Peyer's patch (tissue), 4 donors: Measurements from ENCODE around the gene SMG7. TPM values are rescaled to one million over a fixed set of nuclear protein-coding genes. Genes with fewer than 3 reads are reported as not detected.

Experiments used
- DNase-seq, 3 donors: peaks; one replicate each; pipeline ENCODE4 v3.0.0-alpha.2; 2017 to 2019
- H3K27ac ChIP-seq, 4 donors: fragments of 200-600 bp; sonication (generic); one replicate each; pipeline ENCODE4 v1.5.1; 2016 to 2019
- H3K27me3 ChIP-seq, 2 donors: fragments of 200-600 bp; sonication (generic); one replicate each; pipeline ENCODE4 v1.5.1; 2019
- H3K36me3 ChIP-seq, 3 donors: fragments of 200-600 bp; sonication (generic); one replicate each; pipeline ENCODE4 v1.5.1; 2016 to 2019
- H3K4me1 ChIP-seq, 4 donors: fragments of 200-600 bp; sonication (generic); one replicate each; pipeline ENCODE4 v1.5.1; 2016 to 2019
- H3K4me3 ChIP-seq, 4 donors: fragments of 200-600 bp; sonication (generic); 1 replicate in 3 of 4; 2 replicates in 1 of 4; pipeline ENCODE4 v1.5.1; 2016 to 2019; ENCODE audit warnings: mild to moderate bottlenecking in 1 of 4
- H3K9me3 ChIP-seq, 4 donors: fragments of 200-600 bp; sonication (generic); one replicate each; pipeline ENCODE4 v1.5.1; 2016 to 2019; ENCODE audit warnings: mild to moderate bottlenecking in 1 of 4
- CTCF ChIP-seq, 6 experiments: fragments of 450-650 bp in 4 of 6; fragments of 200-600 bp in 2 of 6; sonication (generic) in 1 of 6; IDR thresholded peaks; one replicate each; pipeline ENCODE4 v1.5.1; 2017 to 2019; ENCODE audit warnings: antibody characterized with exemption in 6 of 6, mild to moderate bottlenecking in 3 of 6, moderate library complexity in 1 of 6
- POLR2A ChIP-seq, 2 donors: fragments of 450-650 bp; IDR thresholded peaks; one replicate each; pipeline ENCODE4 v1.5.1; 2017; ENCODE audit warnings: antibody characterized with exemption in 2 of 2, mild to moderate bottlenecking in 2 of 2, moderate library complexity in 2 of 2
- total RNA-seq, 4 donors: library from RNA; depleted of rRNA; stranded (reverse); fragments of >200 nt; gene quantifications; one replicate each; pipeline ENCODE4 v1.1.0, GENCODE V29; 2016

The SMG7 gene
- total RNA-seq, 4 donors from 2014 or later, result 46.2 to 72.7 (median 54.3) TPM

GRCh38 chr1:183559061-183559460, 86.8 kb downstream of the SMG7 start:
- no peaks in the 10 kb centered on the region for H3K9me3 ChIP-seq
- H3K36me3 ChIP-seq, result peaks cover 0 to 4% (median 0%) of the 10 kb centered on the region in 3 donors
- no peak overlapping the region for H3K27ac ChIP-seq
- no peak for DNase-seq
- H3K4me1 ChIP-seq, result no peaks in the 10 kb centered on the region
- TF ChIP-seq POLR2A (IDR thresholded peaks at IDR 0.05) (no peak), CTCF (IDR thresholded peaks at IDR 0.05) (no peak)
- H3K4me3 ChIP-seq, result no peak overlapping the region
- H3K27me3 ChIP-seq, result no peaks in the 10 kb centered on the region

GRCh38 chr1:183562701-183563100, 90.4 kb downstream of the SMG7 start:
- Histone ChIP-seq H3K27me3 (no peaks in the 10 kb centered on the region), H3K4me3 (no peak overlapping the region), H3K4me1 (peaks cover 0 to 7% (median 3%) of the 10 kb centered on the region in 4 donors), H3K36me3 (peaks cover 0 to under 1% (median 0%) of the 10 kb centered on the region in 3 donors), H3K9me3 (no peaks in the 10 kb centered on the region), H3K27ac (no peak overlapping the region)
- no peak for DNase-seq
- no peak for TF ChIP-seq POLR2A (IDR thresholded peaks at IDR 0.05)
- no peak for TF ChIP-seq CTCF (IDR thresholded peaks at IDR 0.05)

- Histone ChIP-seq H3K27ac (no peak overlapping the region), H3K27me3 (no peaks in the 10 kb centered on the region), H3K9me3 (no peaks in the 10 kb centered on the region), H3K4me1 (peaks cover 0 to 8% (median 5%) of the 10 kb centered on the region in 4 donors), H3K4me3 (no peak overlapping the region), H3K36me3 (no peaks in the 10 kb centered on the region)
- TF ChIP-seq CTCF (IDR thresholded peaks at IDR 0.05) (no peak), POLR2A (IDR thresholded peaks at IDR 0.05) (no peak)
- DNase-seq, result no peak
Measured at GRCh38 chr1:183565261-183565660, 93.0 kb downstream of the SMG7 start.

- no peak overlapping the region for H3K4me3 ChIP-seq
- no peaks in the 10 kb centered on the region for H3K9me3 ChIP-seq
- DNase-seq, result no peak
- H3K27me3 ChIP-seq, result no peaks in the 10 kb centered on the region
- no peak overlapping the region for H3K27ac ChIP-seq
- H3K36me3 ChIP-seq, result no peaks in the 10 kb centered on the region
- TF ChIP-seq POLR2A (IDR thresholded peaks at IDR 0.05) (no peak), CTCF (IDR thresholded peaks at IDR 0.05) (no peak)
- peaks cover 0 to 8% (median 5%) of the 10 kb centered on the region in 4 donors for H3K4me1 ChIP-seq
Measured at GRCh38 chr1:183566026-183566425, 93.7 kb downstream of the SMG7 start.

GRCh38 chr1:183567584-183567983, 95.3 kb downstream of the SMG7 start:
- Histone ChIP-seq H3K27ac (no peak overlapping the region), H3K27me3 (no peaks in the 10 kb centered on the region), H3K9me3 (no peaks in the 10 kb centered on the region), H3K4me3 (no peak overlapping the region), H3K4me1 (peaks cover 0 to 8% (median 5%) of the 10 kb centered on the region in 4 donors), H3K36me3 (no peaks in the 10 kb centered on the region)
- DNase-seq, result peak in 2 of 3 donors; percentile 78 to 80
- TF ChIP-seq POLR2A (IDR thresholded peaks at IDR 0.05) (no peak), CTCF (IDR thresholded peaks at IDR 0.05) (no peak)
